HFFc6 (cell line): ENCODE measurements around the gene CEMIP2. TPM values are rescaled to one million over a fixed set of nuclear protein-coding genes. Genes with fewer than 3 reads are reported as not detected.
A peak's percentile ranks its signal among the peaks of the same experiment; 100 is the strongest.

ENCODE experiments used
- DNase-seq: peaks from one replicate; pipeline ENCODE4 v3.0.0-alpha.2; 2018
- H3K27ac Mint-ChIP-seq: 2 replicates; pipeline ENCODE4 v1.8.0; 2020; ENCODE audit warnings: mild to moderate bottlenecking, mixed read lengths
- H3K27me3 Mint-ChIP-seq: 2 replicates; pipeline ENCODE4 v1.8.0; 2021; ENCODE audit warnings: mild to moderate bottlenecking, moderate library complexity, mixed read lengths; ENCODE audit not compliant: insufficient read depth
- H3K36me3 Mint-ChIP-seq: 2 replicates; pipeline ENCODE4 v1.8.0; 2021; ENCODE audit warnings: low read depth, mixed read lengths
- H3K4me1 Mint-ChIP-seq: 2 replicates; pipeline ENCODE4 v1.8.0; 2020; ENCODE audit warnings: low read depth, mixed read lengths
- H3K4me3 Mint-ChIP-seq: 2 replicates; pipeline ENCODE4 v1.8.0; 2020; ENCODE audit warnings: mild to moderate bottlenecking, moderate library complexity, mixed read lengths
- H3K9me3 Mint-ChIP-seq: 2 replicates; pipeline ENCODE4 v1.8.0; 2020; ENCODE audit warnings: mild to moderate bottlenecking, mixed read lengths
- total RNA-seq, 6 experiments: library from RNA; stranded (reverse); fragmentation: NEBNext Ultra II Directional; extraction: Animal tissue kit (Norgen Biotek cat#: 25700); gene quantifications; 2 replicates in 1 of 6; 3 replicates in 5 of 6; pipeline ENCODE4 v1.2.3, GENCODE V29; 2021
- TF ChIP-seq, protein P1 (sequence below): fragments of 200-600 bp; sonication (generic); IDR thresholded peaks from 2 replicates; pipeline ENCODE4 v1.5.0; 2021; ENCODE audit warnings: antibody characterized with exemption, mild to moderate bottlenecking

Gene CEMIP2
- total RNA-seq, 6 experiments from 2014 or later = 86.0 to 106 (median 92.1) TPM

DNA sequence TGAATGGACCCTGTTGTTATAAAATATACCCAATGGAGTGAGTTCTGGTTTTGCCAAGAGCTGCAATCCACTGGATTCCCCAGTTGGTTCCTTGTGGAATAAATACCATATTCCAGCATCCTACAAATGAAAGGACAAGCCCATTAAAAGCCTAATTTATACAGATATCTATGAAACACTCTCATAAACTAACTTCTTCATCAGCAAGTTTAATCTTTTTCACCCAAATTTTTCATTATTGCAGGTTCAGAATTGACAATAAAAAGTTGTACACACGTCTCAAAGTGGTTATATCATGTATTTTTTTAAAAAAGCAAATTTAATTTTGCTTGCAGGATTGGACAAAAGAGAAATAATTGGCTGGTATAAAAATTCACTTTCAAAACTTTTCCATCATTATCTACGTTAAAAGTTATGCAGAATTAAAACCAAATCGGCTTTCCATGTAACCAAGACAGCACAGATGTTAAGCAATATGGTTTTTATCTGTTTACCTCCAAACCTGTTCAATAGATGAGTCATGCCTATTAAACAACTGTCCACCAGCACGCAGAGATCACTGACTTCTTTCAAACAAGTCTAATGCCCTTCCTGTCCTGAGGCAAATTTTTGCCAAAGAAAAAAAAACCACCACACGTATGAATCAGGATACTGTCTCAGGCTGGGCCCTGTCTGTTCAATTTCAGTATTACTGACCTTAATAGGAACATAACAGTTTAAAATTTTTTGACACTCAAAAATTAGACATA is 42.5 kb downstream of the CEMIP2 start:
- peak; percentile 83 for DNase-seq
- H3K4me3 Mint-ChIP-seq = no peak overlapping the region
- H3K27me3 Mint-ChIP-seq = peaks cover 2% of the 10 kb centered on the region; the same call in 1 of the 2 replicates
- TF ChIP-seq, protein P1, sequence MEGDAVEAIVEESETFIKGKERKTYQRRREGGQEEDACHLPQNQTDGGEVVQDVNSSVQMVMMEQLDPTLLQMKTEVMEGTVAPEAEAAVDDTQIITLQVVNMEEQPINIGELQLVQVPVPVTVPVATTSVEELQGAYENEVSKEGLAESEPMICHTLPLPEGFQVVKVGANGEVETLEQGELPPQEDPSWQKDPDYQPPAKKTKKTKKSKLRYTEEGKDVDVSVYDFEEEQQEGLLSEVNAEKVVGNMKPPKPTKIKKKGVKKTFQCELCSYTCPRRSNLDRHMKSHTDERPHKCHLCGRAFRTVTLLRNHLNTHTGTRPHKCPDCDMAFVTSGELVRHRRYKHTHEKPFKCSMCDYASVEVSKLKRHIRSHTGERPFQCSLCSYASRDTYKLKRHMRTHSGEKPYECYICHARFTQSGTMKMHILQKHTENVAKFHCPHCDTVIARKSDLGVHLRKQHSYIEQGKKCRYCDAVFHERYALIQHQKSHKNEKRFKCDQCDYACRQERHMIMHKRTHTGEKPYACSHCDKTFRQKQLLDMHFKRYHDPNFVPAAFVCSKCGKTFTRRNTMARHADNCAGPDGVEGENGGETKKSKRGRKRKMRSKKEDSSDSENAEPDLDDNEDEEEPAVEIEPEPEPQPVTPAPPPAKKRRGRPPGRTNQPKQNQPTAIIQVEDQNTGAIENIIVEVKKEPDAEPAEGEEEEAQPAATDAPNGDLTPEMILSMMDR = no peak
- H3K4me1 Mint-ChIP-seq = peaks cover 76% of the 10 kb centered on the region
- H3K9me3 Mint-ChIP-seq = no peaks in the 10 kb centered on the region
- peaks cover 52% of the 10 kb centered on the region for H3K36me3 Mint-ChIP-seq
- peak overlapping the region; percentile 67 for H3K27ac Mint-ChIP-seq

DNA sequence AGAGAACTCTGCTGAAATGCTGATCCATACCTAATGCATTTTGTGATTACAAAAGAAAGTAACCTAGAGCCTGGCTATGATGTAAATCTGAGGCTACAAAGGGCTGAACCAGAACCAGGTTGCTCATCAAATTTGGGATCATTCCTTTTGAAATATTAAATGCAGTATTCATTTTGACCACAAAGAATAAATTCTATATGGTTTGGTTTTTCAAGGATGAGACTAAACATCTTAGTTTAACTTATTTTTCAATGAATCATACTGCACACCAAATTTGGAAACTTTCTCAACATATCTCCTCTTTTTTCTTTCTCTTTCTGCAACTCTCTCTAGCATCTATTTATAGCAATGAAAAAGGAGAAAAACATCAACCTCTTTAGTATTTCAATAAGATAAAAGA is 46.5 kb downstream of the CEMIP2 start:
- peaks cover 48% of the 10 kb centered on the region for H3K36me3 Mint-ChIP-seq
- H3K27me3 Mint-ChIP-seq = no peaks in the 10 kb centered on the region
- peak overlapping the region; percentile 63 for H3K27ac Mint-ChIP-seq
- TF ChIP-seq, protein P1 = no peak
- peak overlapping the region; percentile 61 for H3K4me3 Mint-ChIP-seq
- peaks cover 73% of the 10 kb centered on the region for H3K4me1 Mint-ChIP-seq
- DNase-seq = no peak
- H3K9me3 Mint-ChIP-seq = no peaks in the 10 kb centered on the region

DNA sequence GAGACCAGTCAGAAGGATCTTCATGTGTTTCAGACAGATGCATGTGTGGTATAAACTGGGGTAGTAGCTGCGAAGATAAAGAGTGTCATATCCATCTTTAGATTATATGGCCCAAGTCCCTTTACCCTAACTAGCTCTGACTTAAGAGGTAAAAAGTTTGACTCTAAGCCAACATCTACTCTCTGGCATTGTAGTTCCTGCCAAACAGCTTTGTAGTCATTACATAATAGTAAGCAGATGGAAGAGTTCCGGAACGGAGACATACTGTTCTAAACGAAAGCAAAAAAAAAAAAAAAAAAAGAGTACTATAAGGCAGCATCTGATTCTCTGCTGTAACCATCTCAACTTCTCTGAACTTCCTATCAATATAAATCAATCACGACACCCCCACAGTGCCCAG is 48.8 kb downstream of the CEMIP2 start:
- Mint-ChIP-seq H3K4me1 (peaks cover 62% of the 10 kb centered on the region), H3K9me3 (no peaks in the 10 kb centered on the region), H3K27me3 (no peaks in the 10 kb centered on the region), H3K36me3 (peaks cover 43% of the 10 kb centered on the region), H3K4me3 (peak overlapping the region; percentile 40), H3K27ac (peak overlapping the region; percentile 65)
- DNase-seq = peak; percentile 57
- TF ChIP-seq, protein P1 = no peak

DNA sequence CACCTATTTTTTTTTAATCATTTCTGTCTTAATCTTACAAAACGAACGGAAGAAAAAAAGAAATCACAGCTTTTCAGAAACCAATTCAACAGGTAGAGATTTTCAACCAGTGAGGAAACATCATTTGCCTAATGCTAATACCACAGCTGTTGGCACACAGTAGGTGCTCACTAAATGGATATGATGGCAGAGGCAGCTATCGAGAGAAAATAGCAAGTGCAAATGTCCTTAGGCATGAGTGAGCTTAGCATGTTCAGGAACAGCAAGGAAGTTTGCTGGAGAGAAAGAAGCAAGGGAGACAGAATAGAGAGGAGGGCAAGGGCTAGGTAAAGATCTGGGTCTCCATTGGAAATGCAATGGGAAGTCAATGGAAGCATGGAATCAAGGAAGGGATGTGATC is 49.2 kb downstream of the CEMIP2 start:
- H3K27ac Mint-ChIP-seq = 0 out of 2 replicates have a peak overlapping the region, but pooled peaks have one; percentile 65

DNA sequence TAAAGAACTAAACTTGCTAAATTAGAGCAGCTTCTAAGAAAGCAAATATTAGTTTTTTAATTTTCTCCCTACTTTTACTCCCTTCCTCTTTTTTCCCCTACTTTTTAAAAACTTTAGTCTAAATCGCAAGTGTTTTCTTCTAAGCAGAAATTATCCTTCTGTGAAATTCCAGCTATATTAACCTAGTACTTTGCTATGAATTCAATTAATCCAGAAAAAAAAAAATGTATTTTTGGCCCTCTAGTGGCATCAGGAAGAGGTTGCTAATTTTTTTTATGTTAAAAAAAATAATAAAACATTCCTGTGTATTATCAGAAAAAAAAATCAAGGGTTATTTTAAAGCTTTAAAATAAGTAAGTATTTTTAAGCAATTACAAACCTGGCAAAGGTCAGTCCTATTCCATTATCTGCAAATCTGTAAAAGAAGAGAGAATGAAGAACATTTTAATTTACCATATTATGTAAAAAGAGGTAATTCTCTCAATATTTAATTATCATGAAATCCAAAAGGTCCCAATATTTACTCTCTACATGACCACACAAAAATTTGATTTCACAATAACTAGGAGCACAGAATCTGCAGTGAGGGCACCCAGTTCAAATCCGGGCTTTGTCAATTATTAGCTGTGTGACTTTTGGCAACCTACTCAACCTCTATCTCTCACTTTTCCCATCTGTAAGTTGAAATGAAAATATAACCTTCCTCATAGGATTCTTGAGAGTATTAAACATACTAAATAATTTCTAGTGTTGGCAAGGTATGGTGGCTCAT is 52.0 kb downstream of the CEMIP2 start:
- H3K4me1 Mint-ChIP-seq = peaks cover 35% of the 10 kb centered on the region
- H3K9me3 Mint-ChIP-seq = no peaks in the 10 kb centered on the region
- H3K36me3 Mint-ChIP-seq = peaks cover 45% of the 10 kb centered on the region
- TF ChIP-seq, protein P1 = peak; percentile 85
- H3K4me3 Mint-ChIP-seq = no peak overlapping the region
- no peak overlapping the region; the same call in 1 of the 2 replicates for H3K27ac Mint-ChIP-seq
- DNase-seq = no peak
- no peaks in the 10 kb centered on the region for H3K27me3 Mint-ChIP-seq

More for the DNA sequence above, 49.2 kb downstream of the CEMIP2 start:
- Mint-ChIP-seq H3K27me3 (no peaks in the 10 kb centered on the region), H3K4me3 (peak overlapping the region; percentile 40; the same call in 1 of the 2 replicates), H3K36me3 (peaks cover 43% of the 10 kb centered on the region), H3K4me1 (peaks cover 58% of the 10 kb centered on the region), H3K9me3 (no peaks in the 10 kb centered on the region)
- TF ChIP-seq, protein P1 = no peak
- no peak for DNase-seq
